NK-92 (cell line): ENCODE results near the gene CA6.
"Not testable (repeated sequence)": the region's sequence is repeated elsewhere in the genome, so short reads cannot be mapped to it uniquely, and the experiment has no call there.

Experiments
- DNase-seq: peaks from one replicate; lab custom pipeline; 2025; ENCODE audit not compliant: unreplicated experiment; lab: John Stamatoyannopoulos, UW

The CA6 gene

GRCh38 chr1:8968902-8969301, 23.2 kb downstream of the CA6 start:
- DNase-seq: not testable (repeated sequence)

DNA sequence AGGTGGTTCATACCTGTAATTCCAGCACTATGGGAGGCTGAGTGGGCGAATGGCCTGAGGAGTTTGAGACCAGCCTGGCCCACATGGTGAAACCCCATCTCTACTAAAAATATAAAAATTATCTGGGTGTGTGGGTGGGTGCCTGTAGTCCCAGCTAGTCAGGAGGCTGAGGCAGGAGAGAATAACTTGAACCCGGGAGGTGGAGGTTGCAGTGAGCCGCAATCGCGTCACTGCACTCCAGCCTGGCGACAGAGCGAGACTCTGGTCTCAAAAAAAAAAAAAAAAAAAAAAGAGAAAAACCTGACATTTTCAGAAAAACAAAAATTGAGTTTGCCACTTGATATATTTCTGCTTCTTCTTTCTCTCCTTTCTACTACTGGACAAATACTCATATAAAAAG, 24.3 kb downstream of the CA6 start:
- no peak for DNase-seq

- DNase-seq: no peak
Measured at GRCh38 chr1:8970870-8971337, 25.2 kb downstream of the CA6 start.

- no peak for DNase-seq
Measured at GRCh38 chr1:8974551-8974950, 28.9 kb downstream of the CA6 start.

DNA sequence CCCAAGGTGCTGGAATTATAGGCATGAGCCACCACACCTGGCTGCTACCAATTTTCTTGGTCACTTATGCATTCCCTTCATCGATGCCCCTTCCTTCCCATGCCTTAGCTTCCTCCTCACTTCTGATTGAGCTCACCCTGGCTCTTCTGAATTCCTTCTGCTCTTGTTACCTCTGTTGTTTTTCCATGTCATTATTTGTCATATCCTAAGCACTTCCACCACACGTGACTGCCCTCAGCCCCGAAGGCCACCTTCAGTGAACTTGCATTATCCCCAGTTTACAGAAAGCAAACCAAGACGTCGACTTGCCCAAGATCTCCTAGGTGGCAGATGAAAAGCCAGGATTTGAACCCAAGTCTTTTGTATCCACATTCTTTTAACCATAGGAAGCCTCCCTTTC, 30.7 kb downstream of the CA6 start:
- no peak for DNase-seq

GRCh38 chr1:8976896-8977450, 31.3 kb downstream of the CA6 start:
- DNase-seq: no peak

GRCh38 chr1:8980656-8981055, 35.0 kb downstream of the CA6 start:
- no peak for DNase-seq

DNA sequence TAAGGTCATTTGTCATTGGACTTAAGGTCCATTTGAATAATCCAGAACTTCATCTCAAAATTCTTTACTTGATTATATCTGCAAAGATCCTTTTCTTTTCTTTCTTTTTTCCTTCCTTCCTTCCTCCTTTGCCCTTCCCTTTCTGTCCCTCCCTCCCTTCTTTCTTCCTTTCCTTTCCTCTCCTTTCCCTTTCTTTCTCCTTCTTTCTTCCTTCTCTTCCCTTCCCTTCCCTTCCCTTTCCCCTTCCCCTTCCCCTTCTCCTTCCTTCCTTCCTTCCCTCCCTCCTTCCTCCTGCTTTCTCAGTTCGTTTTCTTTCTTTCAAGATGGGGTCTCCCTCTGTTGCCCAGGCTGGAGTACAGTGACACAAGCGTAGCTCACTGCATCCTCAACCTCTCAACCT, 35.5 kb downstream of the CA6 start:
- DNase-seq: no peak

GRCh38 chr1:8984203-8984602, 38.5 kb downstream of the CA6 start:
- no peak for DNase-seq

DNA sequence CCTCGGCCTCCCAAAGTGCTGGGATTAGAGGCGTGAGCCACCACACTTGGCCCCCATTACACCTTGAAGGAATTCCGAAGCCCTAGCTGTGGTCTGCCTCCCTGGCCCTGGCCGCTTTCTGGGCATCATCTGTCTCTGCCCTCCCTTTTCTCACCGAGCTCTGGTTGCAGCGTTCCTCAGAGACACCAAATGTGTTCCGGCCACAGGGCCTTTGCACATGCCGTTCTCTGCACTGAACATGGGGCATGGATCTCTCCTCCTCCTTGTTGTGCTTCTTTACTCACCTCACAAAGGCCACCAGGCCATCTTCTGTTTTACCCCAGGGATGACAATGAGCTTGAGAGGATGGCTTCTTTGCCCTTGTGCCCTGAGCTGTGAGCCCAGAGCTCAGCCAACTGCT, 39.3 kb downstream of the CA6 start:
- no peak for DNase-seq

DNA sequence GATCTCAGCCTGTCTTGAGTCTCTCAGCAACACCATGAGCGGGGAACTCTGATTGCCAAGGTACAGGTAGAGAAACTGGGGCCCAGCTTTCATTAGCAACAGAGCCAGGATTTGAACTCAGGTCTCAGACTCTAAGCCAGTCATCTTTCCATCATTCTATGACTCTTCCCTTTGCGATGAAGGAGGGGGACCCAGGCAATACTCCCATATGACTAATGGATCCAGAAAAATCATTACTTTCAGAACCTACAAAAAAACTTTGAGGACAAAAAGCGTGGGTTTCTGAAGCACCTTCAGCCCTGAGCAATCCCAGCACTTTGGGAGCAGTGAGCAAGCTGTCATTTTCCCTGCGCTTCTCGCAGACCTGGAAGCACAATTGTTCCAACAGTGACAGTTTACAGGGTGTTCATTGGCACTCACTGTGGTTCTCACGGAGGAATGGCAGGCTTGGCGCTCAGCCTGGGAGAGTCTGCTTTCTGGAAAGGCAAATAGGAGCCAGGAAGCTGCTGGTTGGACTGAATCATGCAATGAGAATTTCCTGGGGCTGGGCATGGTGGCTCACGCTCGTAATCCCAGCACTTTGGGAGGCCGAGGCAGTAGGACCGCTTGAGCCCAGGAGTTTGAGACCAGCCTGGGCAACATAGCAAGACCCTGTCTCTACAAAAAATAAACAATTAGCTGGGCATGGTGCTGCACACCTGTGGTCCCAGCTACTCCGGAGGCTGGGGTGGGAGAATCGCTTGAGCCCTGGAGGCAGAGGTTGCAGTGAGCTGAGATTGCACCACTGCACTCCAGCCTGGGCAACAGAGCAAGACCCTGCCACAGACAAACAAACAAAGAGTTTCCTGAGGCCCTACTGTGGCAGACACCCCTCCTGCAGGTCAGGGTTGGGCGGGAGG, 40.5 kb downstream of the CA6 start:
- no peak for DNase-seq

GRCh38 chr1:8986814-8987190, 41.1 kb downstream of the CA6 start:
- no peak for DNase-seq

GRCh38 chr1:8987881-8988617, 42.4 kb downstream of the CA6 start:
- no peak for DNase-seq

GRCh38 chr1:8988618-8988967, 42.9 kb downstream of the CA6 start:
- DNase-seq: no peak

- no peak for DNase-seq
Measured at GRCh38 chr1:8989061-8989460, 43.4 kb downstream of the CA6 start.

DNA sequence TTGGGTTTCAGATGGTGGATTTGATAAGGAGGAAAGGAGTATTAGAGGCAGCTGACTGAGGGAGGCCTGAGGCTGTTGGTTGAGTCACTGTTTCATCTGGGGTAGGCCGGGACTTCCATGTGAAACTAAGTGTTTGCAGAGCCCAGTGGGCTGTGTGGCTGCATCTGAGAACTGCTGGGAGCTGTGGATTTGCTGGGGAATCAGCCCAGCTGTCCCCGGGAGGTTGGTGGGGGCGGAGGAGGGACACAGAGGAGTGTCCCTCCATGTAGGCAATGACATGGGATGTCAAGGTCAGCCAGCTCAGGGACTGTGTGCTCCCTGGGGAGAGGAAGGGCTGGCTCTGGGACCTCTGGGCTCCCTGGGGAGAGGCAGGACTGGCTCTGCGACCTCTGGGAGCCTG, 44.2 kb downstream of the CA6 start:
- DNase-seq: no peak

GRCh38 chr1:8992936-8993687, 47.4 kb downstream of the CA6 start:
- DNase-seq: no peak

GRCh38 chr1:8993962-8994675, 48.5 kb downstream of the CA6 start:
- not testable (repeated sequence) for DNase-seq

DNA sequence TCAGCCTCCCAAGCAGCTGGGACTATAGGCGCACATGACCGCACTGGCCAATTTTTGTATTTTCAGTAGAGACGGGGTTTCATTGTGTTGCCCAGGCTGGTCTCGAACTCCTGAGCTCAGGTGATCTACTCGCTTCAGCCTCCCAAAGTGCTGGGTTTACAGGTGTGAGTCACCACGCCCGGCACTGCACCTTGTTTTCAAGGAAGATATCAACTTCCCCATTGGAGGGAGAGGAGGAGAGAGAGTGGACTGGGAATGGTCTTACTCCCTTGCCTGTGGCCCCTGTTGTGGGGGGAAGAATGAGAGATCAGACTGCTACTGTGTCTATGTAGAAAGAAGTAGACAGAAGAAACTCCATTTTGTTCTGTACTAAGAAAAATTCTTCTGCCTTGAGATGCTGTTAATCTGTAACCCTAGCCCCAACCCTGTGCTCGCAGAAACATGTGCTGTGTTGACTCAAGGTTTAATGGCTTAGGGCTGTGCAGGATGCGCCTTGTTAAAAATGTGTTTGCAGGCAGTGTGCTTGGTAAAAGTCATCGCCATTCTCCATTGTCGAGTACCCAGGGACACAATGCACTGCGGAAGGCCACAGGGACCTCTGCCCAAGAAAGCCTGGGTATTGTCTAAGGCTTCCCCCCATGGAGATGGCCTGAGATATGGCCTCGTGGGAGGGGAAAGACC, 56.0 kb downstream of the CA6 start:
- not testable (repeated sequence) for DNase-seq

GRCh38 chr1:9002215-9002560, 56.5 kb downstream of the CA6 start:
- DNase-seq: not testable (repeated sequence)
